G401 (cell line): ENCODE measurements around the gene UBAC1. TPM values are rescaled to one million over a fixed set of nuclear protein-coding genes. Genes with fewer than 3 reads are reported as not detected.

Experiments
- DNase-seq: peaks from one replicate; pipeline ENCODE4 v3.0.0-alpha.2; 2015; ENCODE audit warnings: low spot score
- in situ Hi-C: cut with HindIII; loops from 2 replicates; pipeline ENCODE4 v1.10.0; 2016; ENCODE audit warnings: low sequenced_read_pairs, mixed read lengths
- total RNA-seq: library from RNA; depleted of rRNA; stranded (reverse); fragments of >200 nt; shearing (Covaris generic); gene quantifications from 2 replicates; pipeline ENCODE4 v1.2.3, GENCODE V29; 2014

The UBAC1 gene
- total RNA-seq, 1 experiment from 2014 or later, result 104 TPM

DNA sequence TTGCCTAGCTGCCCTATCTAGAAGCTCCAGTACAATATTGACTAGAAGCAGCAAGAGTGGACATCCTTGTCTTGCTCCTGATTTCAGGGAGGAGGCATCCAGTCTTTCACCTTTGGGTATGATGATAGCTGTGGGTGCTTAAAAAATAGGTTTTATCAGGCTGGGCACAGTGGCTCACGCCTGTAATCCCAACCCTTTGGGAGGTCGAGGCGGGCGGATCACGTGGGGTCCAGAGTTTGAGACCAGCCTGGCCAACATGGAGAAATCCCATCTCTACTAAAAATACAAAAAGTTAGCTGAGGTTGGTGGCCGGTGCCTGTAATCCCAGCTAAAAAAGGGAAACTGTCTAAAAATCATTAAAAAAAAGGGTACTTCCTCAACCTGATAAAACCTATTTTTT, 51.8 kb downstream of the UBAC1 start:
- in situ Hi-C loops, result no loop called here
- no peak for DNase-seq

DNA sequence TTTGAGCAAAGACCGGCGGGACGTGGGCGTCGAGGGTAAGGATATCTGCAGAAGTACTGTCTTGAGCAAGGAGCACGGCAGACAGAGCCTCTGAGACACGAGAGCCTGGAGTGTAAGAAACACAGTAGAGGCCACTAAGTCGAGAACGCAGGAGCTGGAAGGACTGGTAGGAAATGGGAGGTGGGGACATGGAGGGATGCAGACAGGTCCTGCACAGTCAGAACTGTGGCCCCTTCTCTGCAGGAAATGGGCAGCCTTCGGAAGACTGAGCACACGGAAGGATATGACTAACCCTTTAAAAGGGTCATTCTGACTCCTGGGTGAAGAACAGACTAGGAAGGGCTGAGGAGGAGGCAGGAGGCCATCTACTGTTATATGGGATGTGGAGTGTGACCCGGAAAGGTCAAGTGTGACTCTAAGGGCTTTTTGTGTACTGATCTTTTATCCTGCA, 52.4 kb downstream of the UBAC1 start:
- no peak for DNase-seq
- in situ Hi-C loops, result no loop called here

DNA sequence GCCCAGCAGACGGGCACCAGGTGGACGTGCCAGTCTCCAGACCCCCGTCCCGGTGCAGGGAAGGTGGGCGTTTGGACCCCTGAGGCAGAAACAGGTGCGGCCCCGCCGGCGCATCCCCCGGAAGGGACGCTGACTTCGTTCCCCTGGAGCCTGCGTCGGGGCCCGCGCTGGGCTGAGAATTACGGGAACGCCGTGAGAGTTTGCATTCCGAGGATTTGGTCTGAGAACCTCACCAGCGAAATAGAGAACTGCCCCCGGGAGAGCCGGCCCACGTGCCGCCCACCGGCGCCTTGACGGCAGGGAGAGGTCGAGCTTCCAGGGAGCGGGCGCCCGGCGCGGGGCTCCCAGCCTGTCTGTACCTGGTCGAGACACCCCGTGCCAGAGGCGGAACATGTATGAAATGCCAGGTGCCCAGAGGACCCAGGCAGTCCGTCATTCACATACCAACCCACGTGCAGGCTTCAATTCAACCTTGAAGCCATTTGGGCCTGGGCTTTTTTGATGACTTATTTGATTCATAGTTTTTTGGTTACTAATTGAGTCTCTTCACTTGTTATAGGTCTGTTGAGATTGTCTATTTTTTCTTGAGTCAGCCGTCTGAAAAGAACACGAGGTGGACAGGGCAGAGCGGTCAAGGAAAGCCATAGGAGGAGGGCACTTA, 53.0 kb downstream of the UBAC1 start:
- in situ Hi-C loops, result no loop called here

DNA sequence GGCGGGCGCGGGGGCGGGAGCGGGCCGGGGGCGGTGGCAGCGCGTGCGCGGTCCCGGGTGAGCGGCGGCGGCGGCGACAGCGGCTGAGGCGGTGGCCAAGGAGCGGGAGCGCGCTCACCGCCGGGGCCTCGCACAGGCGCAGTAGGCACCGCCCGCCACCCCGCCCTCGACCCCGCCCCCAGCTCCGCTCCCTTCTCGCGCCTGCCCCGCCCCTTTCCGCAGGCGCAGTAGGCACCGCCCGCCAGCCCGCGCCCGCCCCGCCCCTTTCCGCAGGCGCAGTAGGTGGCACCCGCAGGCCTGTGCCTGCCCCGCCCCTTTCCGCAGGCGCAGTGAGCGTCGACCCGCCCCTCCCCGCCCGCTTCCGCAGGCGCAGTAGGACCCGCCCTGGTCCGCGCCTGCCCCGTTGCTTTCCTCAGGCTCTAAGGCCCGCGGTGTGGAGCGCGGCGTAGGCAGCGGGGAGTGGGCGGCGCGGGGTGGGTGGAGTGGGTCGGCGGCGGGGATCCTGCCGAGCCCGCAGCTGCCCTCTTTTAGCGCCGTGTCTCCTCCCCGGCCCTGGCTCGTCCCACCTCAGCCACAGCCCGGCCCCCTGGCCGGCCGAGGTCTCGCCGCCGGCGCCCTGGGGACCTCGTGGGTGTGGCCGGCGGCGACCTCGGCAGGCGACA, 53.6 kb downstream of the UBAC1 start, which contains the start of gene CAMSAP1:
Gene CAMSAP1 (minus strand): TSS at position 116 of the 662 bp plus-strand sequence. CDS start 387 bp downstream, outside the sequence.
- peak; percentile 91 for DNase-seq
- in situ Hi-C loops, result no loop called here

More for the DNA sequence above, 53.0 kb downstream of the UBAC1 start:
- DNase-seq, result no peak

DNA sequence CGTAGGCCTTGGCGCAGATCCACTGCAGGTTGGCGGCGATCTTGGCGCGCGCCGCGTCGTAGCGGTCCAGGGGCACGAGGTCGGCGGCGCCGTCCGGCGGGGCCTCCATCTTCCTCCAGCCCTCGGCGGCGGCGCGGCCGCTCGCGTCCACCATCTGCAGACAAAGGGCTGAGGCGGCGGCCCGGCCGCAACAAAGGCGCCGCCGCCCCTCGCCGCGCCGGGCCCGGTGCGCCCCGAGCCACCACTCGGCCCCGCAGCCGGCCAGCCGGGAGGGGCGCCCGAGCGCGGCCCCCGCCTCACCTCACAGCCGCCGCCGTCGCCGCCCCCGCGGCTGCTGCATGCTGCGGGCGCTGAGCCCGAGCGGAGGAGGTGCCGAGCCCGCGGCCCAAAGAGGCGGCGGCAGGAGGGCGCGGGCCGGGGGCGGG, 54.2 kb downstream of the UBAC1 start:
- in situ Hi-C loops, result no loop called here
- DNase-seq, result no peak

- in situ Hi-C loops, result no loop called here
- DNase-seq, result peak; percentile 70
Observed at GRCh38 chr9:135906291-135907005, 54.7 kb downstream of the UBAC1 start.

- in situ Hi-C loops, result no loop called here
- peak; percentile 53 for DNase-seq
Observed at GRCh38 chr9:135905380-135906258, 55.6 kb downstream of the UBAC1 start.

DNA sequence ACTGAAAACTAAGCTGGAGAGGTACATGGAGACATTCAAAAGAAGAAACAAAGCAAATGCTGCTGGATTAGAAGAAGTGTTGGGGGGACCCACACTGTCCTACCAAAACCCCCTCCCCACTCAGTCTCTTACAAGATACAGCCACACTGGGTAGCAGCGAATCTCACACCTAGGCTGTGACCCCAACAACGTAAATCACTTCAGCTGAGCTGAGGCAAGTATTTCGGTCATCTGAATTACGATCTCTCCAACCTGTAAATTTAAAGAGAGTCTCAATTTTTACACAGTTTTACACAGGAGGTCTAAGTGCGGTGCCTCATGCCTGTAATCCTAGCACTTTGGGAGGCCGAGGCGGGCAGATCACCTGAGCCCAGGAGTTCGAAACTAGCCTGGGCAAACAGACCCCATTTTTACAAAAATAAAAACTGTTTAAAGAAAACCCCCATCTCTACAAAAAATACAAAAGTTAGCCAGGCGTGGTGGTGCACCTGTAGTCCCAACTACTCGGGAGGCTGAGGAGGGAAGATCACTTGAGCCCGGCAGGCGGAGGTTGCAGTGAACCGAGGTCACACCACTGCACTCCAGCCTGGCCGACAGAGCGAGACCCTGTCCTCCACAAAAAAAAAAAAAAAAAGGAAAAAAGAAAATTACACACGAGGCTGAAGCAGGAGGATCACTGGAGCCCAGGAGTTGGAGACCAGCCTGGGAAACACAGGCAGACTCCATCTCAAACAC, 57.2 kb downstream of the UBAC1 start:
- DNase-seq, result no peak
- in situ Hi-C loops, result no loop called here

- in situ Hi-C loops, result no loop called here
- DNase-seq, result peak; percentile 60
Observed at GRCh38 chr9:135903358-135903656, 57.9 kb downstream of the UBAC1 start.

DNA sequence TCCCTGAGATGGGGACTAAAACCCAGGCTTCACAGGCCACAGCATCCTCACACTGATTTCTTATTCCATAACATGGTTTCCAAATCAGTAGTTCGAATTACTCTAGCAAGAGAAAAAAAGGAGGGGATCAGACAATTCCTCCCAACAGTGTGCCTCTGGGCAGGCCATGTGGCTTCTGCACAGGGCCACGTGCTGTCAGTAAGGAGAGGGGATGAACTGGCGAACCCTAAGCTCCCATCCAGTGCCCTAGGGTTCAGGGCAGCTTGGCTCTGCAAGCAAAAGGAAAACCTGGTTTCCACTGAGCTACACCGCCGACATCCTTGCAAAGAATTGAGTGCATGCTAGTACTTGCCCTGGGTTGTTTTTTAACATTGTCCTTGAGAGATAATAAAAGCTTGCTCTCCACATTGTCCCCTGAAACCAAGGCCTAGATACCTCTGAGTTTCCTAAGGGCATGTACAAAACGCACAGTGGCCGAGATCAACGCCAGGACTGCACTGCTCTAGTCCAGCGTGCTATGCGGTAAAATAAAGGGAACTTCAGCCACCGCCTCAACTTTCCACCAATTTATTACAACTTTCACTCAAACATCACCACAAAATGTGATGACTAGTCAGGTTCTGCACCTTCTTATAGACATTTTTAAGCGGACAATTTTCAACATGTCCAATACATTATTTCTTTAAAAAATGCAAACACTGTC, 58.4 kb downstream of the UBAC1 start:
- DNase-seq, result no peak
- in situ Hi-C loops, result no loop called here

DNA sequence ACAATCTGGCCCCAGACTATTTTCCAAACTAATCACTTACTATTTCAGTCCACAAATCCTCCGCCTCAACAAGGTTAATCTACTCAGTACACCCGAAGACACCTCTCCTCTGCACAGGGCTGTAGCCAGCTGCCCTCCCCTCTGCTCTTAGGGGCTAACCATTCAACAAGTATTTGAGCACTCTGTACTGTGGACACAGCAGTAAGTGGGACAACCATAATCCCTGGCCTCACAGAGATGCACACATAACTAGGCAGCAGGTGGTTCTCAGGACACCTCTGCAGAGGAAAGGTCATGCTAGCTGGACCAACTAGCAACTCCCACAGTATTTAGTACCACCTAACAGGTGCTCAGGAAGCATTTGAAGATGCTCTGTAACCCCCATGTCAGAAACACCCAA, 59.3 kb downstream of the UBAC1 start:
- in situ Hi-C loops, result no loop called here
- DNase-seq, result no peak

DNA sequence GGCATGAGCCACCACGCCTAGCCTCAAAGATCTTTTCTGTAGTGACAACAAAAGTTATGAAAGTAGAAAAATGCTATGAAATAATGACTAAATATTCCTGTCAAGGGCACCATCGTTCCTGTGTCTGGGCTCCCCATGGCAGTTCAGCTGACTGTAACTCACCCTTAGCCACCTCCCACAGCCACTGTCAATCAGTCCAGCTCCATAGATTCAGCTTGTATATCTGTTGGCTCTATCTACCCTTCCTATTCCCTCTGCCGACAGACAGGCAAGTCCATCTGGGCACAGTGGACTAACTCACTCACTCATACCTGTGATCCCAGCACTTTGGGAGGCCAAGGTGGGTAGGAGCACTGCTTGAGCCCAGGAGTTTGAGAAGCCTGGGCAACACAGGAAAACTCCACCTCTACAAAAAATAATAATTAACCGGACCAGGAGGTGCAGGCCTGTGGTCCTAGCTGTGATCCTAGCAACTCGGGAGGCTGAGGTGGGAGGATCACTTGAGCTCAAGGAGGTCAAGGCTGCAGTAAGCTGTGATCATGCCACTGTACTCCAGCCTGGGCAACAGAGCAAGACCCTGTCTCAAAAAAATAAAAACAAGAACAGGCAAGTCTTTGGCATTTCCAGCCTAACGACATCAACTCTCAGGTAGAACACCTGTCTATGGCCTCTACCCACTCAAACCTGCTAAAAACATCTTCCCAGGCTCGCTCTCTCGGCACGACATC, 60.0 kb downstream of the UBAC1 start:
- in situ Hi-C loops, result no loop called here
- no peak for DNase-seq

- DNase-seq, result no peak
- in situ Hi-C loops, result no loop called here
Observed at GRCh38 chr9:135898634-135899407, 62.4 kb downstream of the UBAC1 start.

- in situ Hi-C loops, result no loop called here
Observed at GRCh38 chr9:135896626-135897025, 64.5 kb downstream of the UBAC1 start.

DNA sequence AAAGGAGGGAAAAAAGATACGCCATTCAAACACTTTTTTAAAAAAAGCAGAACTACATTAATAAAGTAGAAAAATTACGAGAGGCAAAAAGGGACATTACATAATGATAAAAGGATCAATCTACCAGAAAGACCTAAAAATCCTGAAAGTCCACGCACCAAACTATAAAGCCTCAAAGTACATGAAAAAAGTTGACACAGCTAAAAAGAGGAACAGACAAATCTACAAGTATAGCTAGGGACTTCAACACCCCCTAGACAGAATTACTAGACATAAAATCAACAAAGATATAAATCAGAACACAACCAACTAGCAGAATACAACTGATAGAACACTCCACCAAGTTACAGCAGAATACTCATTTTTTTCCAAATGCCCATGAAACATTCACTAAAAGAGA, 65.0 kb downstream of the UBAC1 start:
- in situ Hi-C loops, result no loop called here
- no peak for DNase-seq

More at GRCh38 chr9:135896626-135897025, 64.5 kb downstream of the UBAC1 start:
- no peak for DNase-seq

- no peak for DNase-seq
- in situ Hi-C loops, result no loop called here
Observed at GRCh38 chr9:135895202-135895848, 65.8 kb downstream of the UBAC1 start.
